Large intestine (tissue), 3 donors: Measurements from ENCODE around the gene COQ10A. TPM values are rescaled to one million over a fixed set of nuclear protein-coding genes. Genes with fewer than 3 reads are reported as not detected.
"Not testable (repeated sequence)": the region's sequence is repeated elsewhere in the genome, so short reads cannot be mapped to it uniquely, and the experiment has no call there.

Experiments used
- DNase-seq, 2 donors: peaks; one replicate each; pipeline versions ENCODE4 v3.0.0 to v3.0.0-alpha.2; 2013
- H3K27ac ChIP-seq: one replicate; pipeline ENCODE4 v1.5.1; 2013; ENCODE audit warnings: low read length
- H3K27me3 ChIP-seq: 2 replicates; pipeline ENCODE4 v1.6.1; 2013; ENCODE audit warnings: low read length; ENCODE audit not compliant: control insufficient read depth, insufficient read depth
- H3K36me3 ChIP-seq: 2 replicates; pipeline ENCODE4 v1.6.1; 2013; ENCODE audit warnings: low read length; ENCODE audit not compliant: control insufficient read depth, insufficient read depth
- H3K4me1 ChIP-seq: one replicate; pipeline ENCODE4 v1.6.1; 2013; ENCODE audit warnings: low read length; ENCODE audit not compliant: control insufficient read depth, insufficient read depth
- H3K4me3 ChIP-seq: one replicate; pipeline ENCODE4 v1.5.1; 2013; ENCODE audit warnings: low read length
- H3K9me3 ChIP-seq: one replicate; pipeline ENCODE4 v1.6.1; 2013; ENCODE audit warnings: mild to moderate bottlenecking, low read depth, low read length, moderate library complexity; ENCODE audit not compliant: control insufficient read depth
- WGBS: methylation state at CpG from one replicate; pipeline ENCODE4 v1.1.5; 2013; ENCODE audit warnings: low lambda C conversion rate; ENCODE audit not compliant: insufficient coverage; 5-methylcytosine and 5-hydroxymethylcytosine counted together
- polyA plus RNA-seq: library from polyadenylated mRNA; unstranded; fragments of 120-200 nt; gene quantifications from one replicate; pipeline ENCODE4 v1.2.1, GENCODE V29; 2013

Gene COQ10A
- polyA plus RNA-seq, 1 donor: 12.1 TPM

- no peak overlapping the region for H3K4me3 ChIP-seq
- no peaks in the 10 kb centered on the region for H3K27me3 ChIP-seq
- no peaks in the 10 kb centered on the region for H3K9me3 ChIP-seq
- WGBS: no CpG with 5 or more reads among the region's 1 CpG
- H3K4me1 ChIP-seq: peaks cover 3% of the 10 kb centered on the region
- peaks cover 46% of the 10 kb centered on the region for H3K36me3 ChIP-seq
- H3K27ac ChIP-seq: no peak overlapping the region
- DNase-seq: peak in 1 of 2 donors; percentile 21
Measured at GRCh38 chr12:56271031-56271430, 4.3 kb downstream of the COQ10A start.

GRCh38 chr12:56272468-56272867 lies 5.7 kb downstream of the COQ10A start:
- not testable (repeated sequence) for H3K4me1 ChIP-seq, H3K4me3 ChIP-seq, H3K9me3 ChIP-seq, DNase-seq, H3K27me3 ChIP-seq, H3K27ac ChIP-seq
- peaks cover 51% of the 10 kb centered on the region for H3K36me3 ChIP-seq
- WGBS: no CpG with 5 or more reads among the region's 2 CpGs

- H3K9me3 ChIP-seq: no peaks in the 10 kb centered on the region
- no CpG with 5 or more reads among the region's 2 CpGs for WGBS
- H3K4me1 ChIP-seq: no peaks in the 10 kb centered on the region
- peaks cover 66% of the 10 kb centered on the region for H3K36me3 ChIP-seq
- no peak overlapping the region for H3K27ac ChIP-seq
- no peak for DNase-seq
- no peak overlapping the region for H3K4me3 ChIP-seq
- no peaks in the 10 kb centered on the region for H3K27me3 ChIP-seq
Measured at GRCh38 chr12:56274299-56274698, 7.6 kb downstream of the COQ10A start.

- WGBS: no CpG with 5 or more reads among the region's 3 CpGs
- Histone ChIP-seq H3K27ac (no peak overlapping the region), H3K27me3 (no peaks in the 10 kb centered on the region), H3K9me3 (no peaks in the 10 kb centered on the region), H3K4me3 (no peak overlapping the region), H3K36me3 (peaks cover 84% of the 10 kb centered on the region), H3K4me1 (no peaks in the 10 kb centered on the region)
- no peak for DNase-seq
Measured at GRCh38 chr12:56278905-56279304, 12.2 kb downstream of the COQ10A start.

GRCh38 chr12:56280849-56281248 lies 14.1 kb downstream of the COQ10A start:
- DNase-seq: no peak
- H3K27ac ChIP-seq: no peak overlapping the region
- no peak overlapping the region for H3K4me3 ChIP-seq
- peaks cover 80% of the 10 kb centered on the region for H3K36me3 ChIP-seq
- H3K9me3 ChIP-seq: no peaks in the 10 kb centered on the region
- H3K4me1 ChIP-seq: no peaks in the 10 kb centered on the region
- no peaks in the 10 kb centered on the region for H3K27me3 ChIP-seq

DNA sequence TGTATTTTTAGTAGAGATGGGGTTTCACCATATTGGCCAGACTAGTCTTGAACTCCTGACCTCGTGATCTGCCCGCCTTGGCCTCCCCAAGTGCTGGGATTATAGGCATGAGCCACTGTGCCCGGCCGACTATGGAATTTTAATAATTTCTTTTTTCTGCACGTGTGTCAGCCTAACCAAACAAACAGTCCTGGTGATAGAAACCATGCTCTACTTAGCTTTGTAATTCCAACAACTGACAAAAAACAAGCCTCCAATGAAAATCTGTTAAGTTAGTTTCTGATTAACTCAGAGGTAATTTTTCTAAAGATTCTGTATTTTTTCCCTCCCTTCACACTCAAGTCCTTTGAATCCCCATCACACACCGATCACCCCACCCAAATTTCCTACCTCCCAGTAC lies 15.3 kb downstream of the COQ10A start:
- H3K9me3 ChIP-seq: no peaks in the 10 kb centered on the region
- no peak for DNase-seq
- 80% methylated on average over 1 of the region's 6 CpGs for whole genome bisulfite sequencing
- H3K27me3 ChIP-seq: no peaks in the 10 kb centered on the region
- no peak overlapping the region for H3K27ac ChIP-seq
- no peak overlapping the region for H3K4me3 ChIP-seq
- H3K36me3 ChIP-seq: peaks cover 81% of the 10 kb centered on the region
- no peaks in the 10 kb centered on the region for H3K4me1 ChIP-seq

- H3K27me3 ChIP-seq: no peaks in the 10 kb centered on the region
- WGBS: no CpG with 5 or more reads among the region's 2 CpGs
- no peak overlapping the region for H3K27ac ChIP-seq
- no peak overlapping the region for H3K4me3 ChIP-seq
- peaks cover 80% of the 10 kb centered on the region for H3K36me3 ChIP-seq
- no peaks in the 10 kb centered on the region for H3K9me3 ChIP-seq
- no peak for DNase-seq
- H3K4me1 ChIP-seq: no peaks in the 10 kb centered on the region
Measured at GRCh38 chr12:56282579-56282978, 15.8 kb downstream of the COQ10A start.

DNA sequence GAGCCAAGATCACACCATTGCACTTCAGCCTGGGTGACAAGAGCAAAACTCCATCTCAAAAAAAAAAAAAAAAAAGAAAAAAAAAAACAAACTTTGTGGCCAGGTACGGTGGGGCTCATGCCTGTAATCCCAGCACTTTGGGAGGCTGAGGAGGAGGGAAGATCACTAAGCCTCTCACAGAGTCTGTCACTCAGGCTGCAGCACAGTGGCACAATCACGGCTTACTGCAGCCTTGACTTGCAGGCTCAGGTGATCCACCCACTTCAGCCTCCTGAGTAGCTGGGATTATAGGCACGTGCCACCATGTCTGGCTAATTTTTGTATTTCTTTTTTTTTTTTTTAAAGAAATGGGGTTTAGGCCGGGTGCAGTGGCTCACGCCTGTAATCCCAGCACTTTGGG lies 17.5 kb downstream of the COQ10A start:
- H3K36me3 ChIP-seq: peaks cover 71% of the 10 kb centered on the region
- H3K9me3 ChIP-seq, H3K27me3 ChIP-seq, H3K4me3 ChIP-seq, H3K4me1 ChIP-seq, DNase-seq, H3K27ac ChIP-seq: not testable (repeated sequence)
- no CpG with 5 or more reads among the region's 5 CpGs for WGBS

- DNase-seq: no peak
- H3K36me3 ChIP-seq: peaks cover 65% of the 10 kb centered on the region
- WGBS: 93% methylated on average over 2 of the region's 4 CpGs
- H3K27ac ChIP-seq: no peak overlapping the region
- H3K9me3 ChIP-seq: no peaks in the 10 kb centered on the region
- H3K4me3 ChIP-seq: no peak overlapping the region
- no peaks in the 10 kb centered on the region for H3K4me1 ChIP-seq
- no peaks in the 10 kb centered on the region for H3K27me3 ChIP-seq
Measured at GRCh38 chr12:56286044-56286830, 19.5 kb downstream of the COQ10A start.

GRCh38 chr12:56288705-56289387 lies 22.1 kb downstream of the COQ10A start:
- H3K36me3 ChIP-seq: peaks cover 46% of the 10 kb centered on the region
- no peaks in the 10 kb centered on the region for H3K4me1 ChIP-seq
- no peaks in the 10 kb centered on the region for H3K27me3 ChIP-seq
- no CpG with 5 or more reads among the region's 3 CpGs for WGBS
- peak in 1 of 2 donors; percentile 14 for DNase-seq
- H3K4me3 ChIP-seq: no peak overlapping the region
- no peaks in the 10 kb centered on the region for H3K9me3 ChIP-seq
- H3K27ac ChIP-seq: no peak overlapping the region
